ENCODE measurements around the gene S1PR3.

The S1PR3 gene

GRCh38 chr9:88998911-88999310, 7.6 kb downstream of the S1PR3 start:
- no peak overlapping the region for H4K91ac ChIP-seq (ENCODE audit: low read depth, low read length)
- no peak overlapping the region for H3K23ac ChIP-seq (ENCODE audit: low read length)
- H2AFZ ChIP-seq (ENCODE audit: insufficient read depth, low read length, poor library complexity), result no peak overlapping the region
- WGBS (ENCODE audit: extremely low coverage, insufficient coverage, insufficient read length), result no CpG with 5 or more reads among the region's 9 CpGs
- H2AK5ac ChIP-seq (ENCODE audit: low read length), result no peak overlapping the region
- no peak overlapping the region for H4K8ac ChIP-seq (ENCODE audit: low read depth, low read length)
- H3K4ac ChIP-seq (ENCODE audit: low read depth, low read length), result no peak overlapping the region
- H3K18ac ChIP-seq (ENCODE audit: low read length), result no peak overlapping the region
- no peak overlapping the region for H3K9ac ChIP-seq (ENCODE audit: low read length)
- H3K79me1 ChIP-seq (ENCODE audit: low read length), result peaks cover 2% of the 10 kb centered on the region
- H2BK5ac ChIP-seq (ENCODE audit: low read depth, low read length, poor library complexity), result no peak overlapping the region
- H3K27me3 ChIP-seq (ENCODE audit: insufficient read depth, low read length), result no peaks in the 10 kb centered on the region
- no peak overlapping the region for H3K4me3 ChIP-seq (ENCODE audit: low read depth, low read length)
- H2BK12ac ChIP-seq (ENCODE audit: low read length), result no peak overlapping the region
- no peak for DNase-seq
- H3K36me3 ChIP-seq (ENCODE audit: control insufficient read depth in 1 of 2, insufficient read depth in 2 of 2, low read length in 2 of 2), result peaks cover 45 to 72% of the 10 kb centered on the region in 2 experiments
- H3K4me1 ChIP-seq (ENCODE audit: control insufficient read depth in 1 of 2, insufficient read depth in 2 of 2, low read length in 2 of 2), result peaks cover 13 to 14% of the 10 kb centered on the region in 2 experiments
- H3K27ac ChIP-seq (ENCODE audit: low read depth, low read length), result no peak overlapping the region
- no peak overlapping the region for H4K12ac ChIP-seq (ENCODE audit: low read depth, low read length)
- no peak overlapping the region for H3K14ac ChIP-seq (ENCODE audit: low read length)
- H3K79me2 ChIP-seq (ENCODE audit: control insufficient read depth, insufficient read depth, low read length, poor library complexity), result no peaks in the 10 kb centered on the region
- H2BK120ac ChIP-seq (ENCODE audit: insufficient read depth, low read length, poor library complexity), result no peak overlapping the region
- peaks cover 4% of the 10 kb centered on the region for H3K9me3 ChIP-seq (ENCODE audit: insufficient read depth, low read depth, low read length)
- no peak overlapping the region for H3K4me2 ChIP-seq (ENCODE audit: low read length)

GRCh38 chr9:89000371-89000781, 9.1 kb downstream of the S1PR3 start:
- Histone ChIP-seq H4K8ac (ENCODE audit: low read depth, low read length) (no peak overlapping the region), H3K79me2 (ENCODE audit: control insufficient read depth, insufficient read depth, low read length, poor library complexity) (no peaks in the 10 kb centered on the region), H3K4ac (ENCODE audit: low read depth, low read length) (no peak overlapping the region), H2BK12ac (ENCODE audit: low read length) (no peak overlapping the region), H3K4me1 (ENCODE audit: control insufficient read depth in 1 of 2, insufficient read depth in 2 of 2, low read length in 2 of 2) (peaks cover 4 to 5% of the 10 kb centered on the region in 2 experiments), H2AK5ac (ENCODE audit: low read length) (no peak overlapping the region), H3K36me3 (ENCODE audit: control insufficient read depth in 1 of 2, insufficient read depth in 2 of 2, low read length in 2 of 2) (peaks cover 42 to 67% of the 10 kb centered on the region in 2 experiments), H3K14ac (ENCODE audit: low read length) (peak overlapping the region; percentile 28), H3K23ac (ENCODE audit: low read length) (no peak overlapping the region), H3K27me3 (ENCODE audit: insufficient read depth, low read length) (no peaks in the 10 kb centered on the region), H4K12ac (ENCODE audit: low read depth, low read length) (no peak overlapping the region), H3K9ac (ENCODE audit: low read length) (no peak overlapping the region), H3K9me3 (ENCODE audit: insufficient read depth, low read depth, low read length) (peaks cover 4% of the 10 kb centered on the region), H3K79me1 (ENCODE audit: low read length) (peaks cover 2% of the 10 kb centered on the region), H3K27ac (ENCODE audit: low read depth, low read length) (no peak overlapping the region), H2BK5ac (ENCODE audit: low read depth, low read length, poor library complexity) (no peak overlapping the region), H2BK120ac (ENCODE audit: insufficient read depth, low read length, poor library complexity) (no peak overlapping the region), H3K4me3 (ENCODE audit: low read depth, low read length) (no peak overlapping the region), H4K91ac (ENCODE audit: low read depth, low read length) (peak overlapping the region; percentile 32), H3K4me2 (ENCODE audit: low read length) (no peak overlapping the region), H2AFZ (ENCODE audit: insufficient read depth, low read length, poor library complexity) (peak overlapping the region; percentile 31), H3K18ac (ENCODE audit: low read length) (peak overlapping the region; percentile 46)
- no peak for DNase-seq
- WGBS (ENCODE audit: extremely low coverage, insufficient coverage, insufficient read length), result no CpG with 5 or more reads among the region's 9 CpGs

- H3K18ac ChIP-seq (ENCODE audit: low read length), result peak overlapping the region; percentile 80
- no peak overlapping the region for H2BK5ac ChIP-seq (ENCODE audit: low read depth, low read length, poor library complexity)
- peaks cover 36 to 59% of the 10 kb centered on the region in 2 experiments for H3K36me3 ChIP-seq (ENCODE audit: control insufficient read depth in 1 of 2, insufficient read depth in 2 of 2, low read length in 2 of 2)
- H2BK120ac ChIP-seq (ENCODE audit: insufficient read depth, low read length, poor library complexity), result no peak overlapping the region
- H2BK12ac ChIP-seq (ENCODE audit: low read length), result peak overlapping the region; percentile 51
- no peak overlapping the region for H3K4me3 ChIP-seq (ENCODE audit: low read depth, low read length)
- DNase-seq, result peak; percentile 73 to 93
- no peak overlapping the region for H3K9ac ChIP-seq (ENCODE audit: low read length)
- H3K4ac ChIP-seq (ENCODE audit: low read depth, low read length), result no peak overlapping the region
- peaks cover 2% of the 10 kb centered on the region for H3K79me1 ChIP-seq (ENCODE audit: low read length)
- H3K27me3 ChIP-seq (ENCODE audit: insufficient read depth, low read length), result no peaks in the 10 kb centered on the region
- peak overlapping the region; percentile 44 for H2AFZ ChIP-seq (ENCODE audit: insufficient read depth, low read length, poor library complexity)
- H4K91ac ChIP-seq (ENCODE audit: low read depth, low read length), result peak overlapping the region; percentile 57
- peaks cover 2% of the 10 kb centered on the region for H3K9me3 ChIP-seq (ENCODE audit: insufficient read depth, low read depth, low read length)
- no peaks in the 10 kb centered on the region for H3K79me2 ChIP-seq (ENCODE audit: control insufficient read depth, insufficient read depth, low read length, poor library complexity)
- H3K4me2 ChIP-seq (ENCODE audit: low read length), result no peak overlapping the region
- H3K4me1 ChIP-seq (ENCODE audit: control insufficient read depth in 1 of 2, insufficient read depth in 2 of 2, low read length in 2 of 2), result peaks cover 4 to 5% of the 10 kb centered on the region in 2 experiments
- no peak overlapping the region for H3K23ac ChIP-seq (ENCODE audit: low read length)
- no peak overlapping the region for H2AK5ac ChIP-seq (ENCODE audit: low read length)
- no peak overlapping the region for H3K27ac ChIP-seq (ENCODE audit: low read depth, low read length)
- H3K14ac ChIP-seq (ENCODE audit: low read length), result no peak overlapping the region
- peak overlapping the region; percentile 13 for H4K8ac ChIP-seq (ENCODE audit: low read depth, low read length)
- H4K12ac ChIP-seq (ENCODE audit: low read depth, low read length), result no peak overlapping the region
- WGBS (ENCODE audit: extremely low coverage, insufficient coverage, insufficient read length), result no CpG with 5 or more reads among the region's 52 CpGs
Measured at GRCh38 chr9:89000973-89001916, 10.0 kb downstream of the S1PR3 start.

- no peak overlapping the region for H3K4me3 ChIP-seq (ENCODE audit: low read depth, low read length)
- H3K18ac ChIP-seq (ENCODE audit: low read length), result no peak overlapping the region
- H4K91ac ChIP-seq (ENCODE audit: low read depth, low read length), result no peak overlapping the region
- H3K4me2 ChIP-seq (ENCODE audit: low read length), result no peak overlapping the region
- peaks cover 2% of the 10 kb centered on the region for H3K9me3 ChIP-seq (ENCODE audit: insufficient read depth, low read depth, low read length)
- H3K4ac ChIP-seq (ENCODE audit: low read depth, low read length), result no peak overlapping the region
- no peaks in the 10 kb centered on the region for H3K27me3 ChIP-seq (ENCODE audit: insufficient read depth, low read length)
- peaks cover 4 to 5% of the 10 kb centered on the region in 2 experiments for H3K4me1 ChIP-seq (ENCODE audit: control insufficient read depth in 1 of 2, insufficient read depth in 2 of 2, low read length in 2 of 2)
- no peak overlapping the region for H3K23ac ChIP-seq (ENCODE audit: low read length)
- H3K14ac ChIP-seq (ENCODE audit: low read length), result no peak overlapping the region
- no peak overlapping the region for H3K27ac ChIP-seq (ENCODE audit: low read depth, low read length)
- no CpG with 5 or more reads among the region's 27 CpGs for WGBS (ENCODE audit: extremely low coverage, insufficient coverage, insufficient read length)
- no peak overlapping the region for H2BK5ac ChIP-seq (ENCODE audit: low read depth, low read length, poor library complexity)
- H2BK12ac ChIP-seq (ENCODE audit: low read length), result no peak overlapping the region
- H2BK120ac ChIP-seq (ENCODE audit: insufficient read depth, low read length, poor library complexity), result no peak overlapping the region
- H4K12ac ChIP-seq (ENCODE audit: low read depth, low read length), result no peak overlapping the region
- peaks cover 31 to 53% of the 10 kb centered on the region in 2 experiments for H3K36me3 ChIP-seq (ENCODE audit: control insufficient read depth in 1 of 2, insufficient read depth in 2 of 2, low read length in 2 of 2)
- peaks cover 2% of the 10 kb centered on the region for H3K79me1 ChIP-seq (ENCODE audit: low read length)
- no peak overlapping the region for H2AFZ ChIP-seq (ENCODE audit: insufficient read depth, low read length, poor library complexity)
- H2AK5ac ChIP-seq (ENCODE audit: low read length), result no peak overlapping the region
- no peak overlapping the region for H4K8ac ChIP-seq (ENCODE audit: low read depth, low read length)
- no peak overlapping the region for H3K9ac ChIP-seq (ENCODE audit: low read length)
- no peak for DNase-seq
- H3K79me2 ChIP-seq (ENCODE audit: control insufficient read depth, insufficient read depth, low read length, poor library complexity), result no peaks in the 10 kb centered on the region
Measured at GRCh38 chr9:89001917-89002540, 10.8 kb downstream of the S1PR3 start.

Measured in trophoblast cell (in vitro differentiated cells and primary cell).